Measurements from ENCODE around the gene ATG4A. TPM values are rescaled to one million over a fixed set of nuclear protein-coding genes. Genes with fewer than 3 reads are reported as not detected.

Gene ATG4A
- total RNA-seq, 1 experiment from 2014 or later, result 3.5 TPM

GRCh38 chrX:108126661-108127060 is 35.1 kb downstream of the ATG4A start:
- H3K4me3 Mint-ChIP-seq, result no peak overlapping the region
- peak overlapping the region; percentile 74 for H3K27ac Mint-ChIP-seq
- POLR2A ChIA-PET, result no interaction called here
- DNase-seq (ENCODE audit: low spot score), result no peak
- peak; percentile 87 for ATAC-seq
- H3K27me3 Mint-ChIP-seq (ENCODE audit: low read depth), result no peaks in the 10 kb centered on the region
- no peaks in the 10 kb centered on the region for H3K36me3 Mint-ChIP-seq
- no peaks in the 10 kb centered on the region for H3K9me3 Mint-ChIP-seq
- TF ChIP-seq ZNF425 (CRISPR knock-in tag; conservative IDR thresholded peaks at IDR 0.05) (no peak), NFATC4 (CRISPR knock-in tag; IDR thresholded peaks at IDR 0.05) (no peak), USF1 (CRISPR knock-in tag; IDR thresholded peaks at IDR 0.05) (no peak), SOX15 (CRISPR knock-in tag; IDR thresholded peaks at IDR 0.05) (no peak), PRRX2 (CRISPR knock-in tag; IDR thresholded peaks at IDR 0.05) (no peak), KAT7 (CRISPR knock-in tag; IDR thresholded peaks at IDR 0.05; ENCODE audit: borderline replicate concordance) (no peak), ZNF121 (CRISPR knock-in tag; IDR thresholded peaks at IDR 0.05) (no peak), ZSCAN18 (CRISPR knock-in tag; IDR thresholded peaks at IDR 0.05) (no peak), NR3C1 (CRISPR knock-in tag; conservative IDR thresholded peaks at IDR 0.05; ENCODE audit: low read depth) (no peak), ZNF138 (CRISPR knock-in tag; conservative IDR thresholded peaks at IDR 0.05) (no peak), GABPB1 (CRISPR knock-in tag; IDR thresholded peaks at IDR 0.05) (no peak), PREB (CRISPR knock-in tag; IDR thresholded peaks at IDR 0.05; ENCODE audit: borderline replicate concordance) (no peak), MYBL2 (CRISPR knock-in tag; IDR thresholded peaks at IDR 0.05) (no peak), RORB (CRISPR knock-in tag; IDR thresholded peaks at IDR 0.05) (no peak), CTCF (IDR thresholded peaks at IDR 0.05) (no peak), ZMAT4 (CRISPR knock-in tag; IDR thresholded peaks at IDR 0.05) (no peak), FOXP4 (CRISPR knock-in tag; IDR thresholded peaks at IDR 0.05) (no peak), IRF1 (CRISPR knock-in tag; IDR thresholded peaks at IDR 0.05) (no peak)
- peaks cover 33% of the 10 kb centered on the region for H3K4me1 Mint-ChIP-seq
- CTCF ChIA-PET, result interaction anchor here (3.6 kb wide), 1 partner anchor 12 kb away, joined by 18 read pairs; no protein-coding TSS in a partner anchor

Measured in WTC11 (cell line).